HepG2 (cell line): ENCODE results near the gene LIG4.

Experiments used
- ATF3 ChIP-seq: sonication (generic); formaldehyde crosslinking; IDR thresholded peaks from 2 replicates; pipeline ENCODE4 v1.4.0; 2020; ENCODE audit warnings: missing genetic modification reagents
- EP300 ChIP-seq, 3 experiments: sonication (generic) in 1 of 3; formaldehyde crosslinking in 1 of 3; IDR thresholded peaks; 2 replicates each; pipeline versions ENCODE4 v1.5.1 to v1.6.1; 2011 to 2020; ENCODE audit warnings: low read depth in 2 of 3, low read length in 2 of 3, borderline replicate concordance in 1 of 3, improper control_type of control experiment in 1 of 3, mild to moderate bottlenecking in 1 of 3, missing genetic modification reagents in 1 of 3, moderate library complexity in 1 of 3
- EZH2 ChIP-seq: conservative IDR thresholded peaks from 2 replicates; pipeline ENCODE4 v1.6.1; 2012; ENCODE audit warnings: mild to moderate bottlenecking, low read depth, low read length, moderate library complexity
- JUN ChIP-seq: sonication (generic); formaldehyde crosslinking; IDR thresholded peaks from 2 replicates; pipeline ENCODE4 v1.4.0; 2020; ENCODE audit warnings: mild to moderate bottlenecking, missing genetic modification reagents
- KLF9 ChIP-seq: IDR thresholded peaks from 2 replicates; pipeline ENCODE4 v1.6.1; 2016; ENCODE audit warnings: low read depth
- NFE2L1 ChIP-seq: sonication (generic); formaldehyde crosslinking; IDR thresholded peaks from 2 replicates; pipeline ENCODE4 v1.4.0; 2020; ENCODE audit warnings: missing genetic modification reagents, mild to moderate bottlenecking, borderline replicate concordance
- POLR2A ChIP-seq, 2 experiments: IDR thresholded peaks; 2 replicates each; pipeline ENCODE4 v1.6.1; 2011; ENCODE audit warnings: low read depth in 2 of 2, low read length in 2 of 2, mild to moderate bottlenecking in 1 of 2, moderate library complexity in 1 of 2; ENCODE audit not compliant: insufficient read depth in 1 of 2
- ZFAT ChIP-seq: sonication (generic); formaldehyde crosslinking; conservative IDR thresholded peaks from 2 replicates; pipeline ENCODE4 v1.8.1; 2023; ENCODE audit warnings: missing genetic modification reagents, inconsistent platforms

GRCh38 chr13:108176685-108177274, 38.6 kb downstream of the LIG4 start:
- TF ChIP-seq NFE2L1 (no peak), KLF9 (no peak), JUN (CRISPR knock-in tag) (no peak), ZFAT (no peak), EP300 (IDR thresholded peaks at IDR 0.05; ENCODE audit: low read depth in 2 of 2, low read length in 2 of 2) (no peak), EP300 (CRISPR knock-in tag; IDR thresholded peaks at IDR 0.05; ENCODE audit: borderline replicate concordance) (no peak), EZH2 (no peak), ATF3 (no peak), POLR2A (IDR thresholded peaks at IDR 0.05; ENCODE audit: insufficient read depth in 1 of 2, low read depth in 2 of 2, low read length in 2 of 2) (no peak)
